PC-9 (cell line): Measurements from ENCODE around the gene LYST. TPM values are rescaled to one million over a fixed set of nuclear protein-coding genes. Genes with fewer than 3 reads are reported as not detected.

ENCODE experiments used
- BruUV-seq: library from RNA; stranded (reverse); fragments of 400-500 nt; replicated peaks from 2 replicates; lab custom pipeline; 2021; lab: Mats Ljungman, UMichigan
- CTCF ChIA-PET: fragments of 300-600 bp; sonication (Branson Sonifier 250); formaldehyde crosslinking; loops from one replicate; lab custom pipeline; 2022; ENCODE audit warnings: antibody characterized with exemption; lab: Charles Lee
- POLR2A ChIA-PET: fragments of 300-600 bp; sonication (Branson Sonifier 250); formaldehyde crosslinking; loops from one replicate; lab custom pipeline; 2022; ENCODE audit warnings: antibody characterized with exemption; ENCODE audit not compliant: unreplicated experiment; lab: Charles Lee
- DNase-seq, 2 experiments: peaks; one replicate each; pipeline versions ENCODE4 v3.0.0 to v3.0.0-alpha.2; 2015 to 2022; ENCODE audit warnings: mixed read lengths in 1 of 2
- H2AFZ ChIP-seq: fragments of 200-600 bp; sonication (generic); 2 replicates; pipeline ENCODE4 v1.8.1; 2017; ENCODE audit warnings: antibody characterized with exemption
- H3F3A ChIP-seq: fragments of 200-600 bp; sonication (generic); 2 replicates; pipeline ENCODE4 v1.8.1; 2017; ENCODE audit warnings: antibody characterized with exemption, mild to moderate bottlenecking, low read depth; ENCODE audit not compliant: insufficient read depth
- H3K27ac ChIP-seq: fragments of 200-600 bp; sonication (generic); 2 replicates; pipeline ENCODE4 v1.6.1; 2016; ENCODE audit warnings: mixed run types
- H3K27me3 ChIP-seq: fragments of 200-600 bp; sonication (generic); 2 replicates; pipeline ENCODE4 v1.6.1; 2016; ENCODE audit warnings: low read depth, mixed run types; ENCODE audit not compliant: insufficient read depth
- H3K36me3 ChIP-seq: fragments of 200-600 bp; sonication (generic); 2 replicates; pipeline ENCODE4 v1.6.1; 2016; ENCODE audit warnings: low read depth, mixed run types
- H3K4me1 ChIP-seq: fragments of 200-600 bp; sonication (generic); replicated peaks from 2 replicates; pipeline ENCODE4 v1.6.1; 2016; ENCODE audit warnings: mixed run types; ENCODE audit not compliant: insufficient read depth
- H3K4me2 ChIP-seq: fragments of 200-600 bp; sonication (generic); 2 replicates; pipeline ENCODE4 v1.6.1; 2017; ENCODE audit warnings: mixed run types
- H3K4me3 ChIP-seq: fragments of 200-600 bp; sonication (generic); 2 replicates; pipeline ENCODE4 v1.6.1; 2016; ENCODE audit warnings: mixed run types
- H3K79me2 ChIP-seq: fragments of 200-600 bp; sonication (generic); 2 replicates; pipeline ENCODE4 v1.6.1; 2017; ENCODE audit warnings: low read depth, mixed run types
- H3K9me2 ChIP-seq: fragments of 200-600 bp; sonication (generic); 2 replicates; pipeline ENCODE4 v1.8.1; 2017; ENCODE audit warnings: mild to moderate bottlenecking; ENCODE audit not compliant: insufficient read depth
- H3K9me3 ChIP-seq: fragments of 200-600 bp; sonication (generic); 2 replicates; pipeline ENCODE4 v1.8.1; 2016; ENCODE audit warnings: low read depth; ENCODE audit not compliant: insufficient read depth
- H4K20me1 ChIP-seq: fragments of 200-600 bp; sonication (generic); 2 replicates; pipeline ENCODE4 v1.8.1; 2017; ENCODE audit not compliant: insufficient read depth
- CTCF ChIP-seq: fragments of 200-600 bp; sonication (generic); conservative IDR thresholded peaks from 2 replicates; pipeline ENCODE4 v1.6.1; 2017; ENCODE audit warnings: mixed run types, antibody characterized with exemption, mild to moderate bottlenecking, moderate library complexity
- EZH2 ChIP-seq: fragments of 200-600 bp; sonication (generic); IDR thresholded peaks from 2 replicates; pipeline ENCODE4 v1.8.0; 2017; ENCODE audit warnings: antibody characterized with exemption, low read depth
- intact Hi-C: fragments of 100-400 bp; cut with micrococcal nuclease; formaldehyde crosslinking; loops from one replicate; pipeline ENCODE4 v1.10.0; 2022; ENCODE audit not compliant: unreplicated experiment
- total RNA-seq: library from RNA; stranded (reverse); gene quantifications from 2 replicates; pipeline ENCODE4 v1.2.3, GENCODE V29; 2021

The LYST gene
- total RNA-seq, 1 experiment from 2014 or later, result 14.1 TPM

DNA sequence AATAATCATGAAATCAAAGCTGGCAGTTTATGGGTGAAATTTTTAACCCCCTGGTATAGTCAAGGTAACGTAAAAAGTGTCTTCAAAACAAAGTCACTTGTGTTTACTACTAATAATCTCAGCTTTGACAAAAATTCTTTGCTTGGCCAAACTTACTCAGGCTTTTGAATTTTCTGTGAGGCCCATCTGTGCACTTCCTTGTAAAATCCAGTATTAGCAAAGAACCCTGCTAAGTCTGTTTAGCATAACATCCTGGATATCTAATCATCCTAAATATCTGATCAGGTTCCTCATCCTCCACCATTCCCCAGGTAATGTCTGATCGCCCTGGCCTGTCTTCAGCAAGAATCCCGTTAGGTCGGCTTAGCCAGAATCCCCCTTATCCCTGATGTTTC is 3.0 kb downstream of the LYST start:
- no TSS peak for BruUV-seq
- TF ChIP-seq EZH2 (no peak), CTCF (no peak)
- no peak overlapping the region for H3K27ac ChIP-seq
- peaks cover 8% of the 10 kb centered on the region; the same call in 1 of the 2 replicates for H3F3A ChIP-seq
- H3K4me2 ChIP-seq, result no peak overlapping the region
- ChIA-PET POLR2A (no interaction called here), CTCF (no interaction called here)
- H4K20me1 ChIP-seq, result no peaks in the 10 kb centered on the region
- no peaks in the 10 kb centered on the region for H3K36me3 ChIP-seq
- H3K79me2 ChIP-seq, result peaks cover 23% of the 10 kb centered on the region; the same call in 1 of the 2 replicates
- H3K4me3 ChIP-seq, result no peak overlapping the region
- no peak overlapping the region for H2AFZ ChIP-seq
- H3K27me3 ChIP-seq, result no peaks in the 10 kb centered on the region
- no peak for DNase-seq
- no peaks in the 10 kb centered on the region for H3K9me2 ChIP-seq
- peaks cover 19% of the 10 kb centered on the region for H3K4me1 ChIP-seq
- no peaks in the 10 kb centered on the region for H3K9me3 ChIP-seq
- intact Hi-C loops, result no loop called here

DNA sequence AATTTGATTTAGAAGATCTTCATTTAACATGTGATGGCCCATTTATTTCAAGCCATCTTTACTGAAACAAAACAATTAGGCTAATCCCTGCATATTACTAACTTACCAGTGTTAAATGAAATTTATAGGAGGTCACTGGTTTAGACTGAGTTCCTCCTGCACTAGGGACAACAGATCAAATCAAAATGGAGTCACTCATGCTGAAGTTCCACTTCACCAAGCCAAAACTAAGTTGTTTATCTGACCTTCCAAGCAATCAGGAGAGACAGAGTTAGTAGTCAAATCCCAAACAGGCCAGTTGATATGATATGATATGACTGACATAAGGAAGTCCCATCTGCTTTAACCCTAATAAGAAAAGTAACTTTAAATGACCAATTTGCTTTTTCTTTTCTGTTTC is 4.8 kb downstream of the LYST start:
- H3K4me2 ChIP-seq, result no peak overlapping the region
- no TSS peak for BruUV-seq
- CTCF ChIA-PET, result interaction anchor here (0.6 kb wide), 1 partner anchor 44 kb away, joined by 3 read pairs; no protein-coding TSS in a partner anchor
- H3K9me2 ChIP-seq, result no peaks in the 10 kb centered on the region
- peaks cover 23% of the 10 kb centered on the region; the same call in 1 of the 2 replicates for H3K79me2 ChIP-seq
- peaks cover 10% of the 10 kb centered on the region; the same call in 1 of the 2 replicates for H3K4me1 ChIP-seq
- POLR2A ChIA-PET, result no interaction called here
- H3K27me3 ChIP-seq, result no peaks in the 10 kb centered on the region
- no peak overlapping the region for H3K4me3 ChIP-seq
- H3K9me3 ChIP-seq, result no peaks in the 10 kb centered on the region
- intact Hi-C loops, result no loop called here
- H4K20me1 ChIP-seq, result no peaks in the 10 kb centered on the region
- H3K36me3 ChIP-seq, result no peaks in the 10 kb centered on the region
- no peak for DNase-seq
- no peak overlapping the region for H2AFZ ChIP-seq
- TF ChIP-seq EZH2, result no peak
- no peak for TF ChIP-seq CTCF
- no peak overlapping the region for H3K27ac ChIP-seq
- H3F3A ChIP-seq, result no peaks in the 10 kb centered on the region

DNA sequence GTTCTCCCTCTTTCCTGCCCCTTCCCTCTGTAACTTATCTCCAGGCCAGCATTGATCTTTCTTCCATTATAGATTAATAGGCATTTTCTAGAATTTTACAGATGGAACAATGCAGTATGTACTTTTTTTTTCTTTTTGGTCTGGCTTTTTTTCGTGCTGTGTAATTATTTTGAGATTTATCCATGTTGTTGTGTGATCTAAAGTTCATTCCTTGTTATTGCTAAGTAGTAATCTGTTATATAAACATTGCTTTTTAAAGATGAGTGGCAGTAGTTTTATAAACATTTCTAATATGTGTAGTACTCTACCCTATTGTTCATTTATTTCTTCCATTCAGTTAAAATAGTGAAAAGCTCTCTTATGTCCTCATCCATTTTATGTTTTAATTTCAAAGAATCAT is 5.9 kb downstream of the LYST start:
- no TSS peak for BruUV-seq
- H3K4me2 ChIP-seq, result no peak overlapping the region
- CTCF ChIA-PET, result no interaction called here
- POLR2A ChIA-PET, result interaction anchor here (0.6 kb wide), 1 partner anchor 17 kb away, joined by 3 read pairs; no protein-coding TSS in a partner anchor
- H3K27me3 ChIP-seq, result no peaks in the 10 kb centered on the region
- H3K36me3 ChIP-seq, result no peaks in the 10 kb centered on the region
- no peak overlapping the region for H3K27ac ChIP-seq
- intact Hi-C loops, result no loop called here
- H4K20me1 ChIP-seq, result no peaks in the 10 kb centered on the region; the same call in 1 of the 2 replicates
- H3F3A ChIP-seq, result no peaks in the 10 kb centered on the region
- peaks cover 10% of the 10 kb centered on the region; the same call in 1 of the 2 replicates for H3K4me1 ChIP-seq
- no peak for DNase-seq
- H3K9me2 ChIP-seq, result no peaks in the 10 kb centered on the region
- H3K4me3 ChIP-seq, result no peak overlapping the region
- TF ChIP-seq EZH2 (no peak), CTCF (no peak)
- H3K79me2 ChIP-seq, result peaks cover 23% of the 10 kb centered on the region; the same call in 1 of the 2 replicates
- H2AFZ ChIP-seq, result no peak overlapping the region
- H3K9me3 ChIP-seq, result no peaks in the 10 kb centered on the region
